Measurements from ENCODE around the gene B4GAT1. TPM values are rescaled to one million over a fixed set of nuclear protein-coding genes. Genes with fewer than 3 reads are reported as not detected.

Gene B4GAT1
- total RNA-seq, 2 experiments from 2014 or later, result 5.4 to 5.8 TPM

DNA sequence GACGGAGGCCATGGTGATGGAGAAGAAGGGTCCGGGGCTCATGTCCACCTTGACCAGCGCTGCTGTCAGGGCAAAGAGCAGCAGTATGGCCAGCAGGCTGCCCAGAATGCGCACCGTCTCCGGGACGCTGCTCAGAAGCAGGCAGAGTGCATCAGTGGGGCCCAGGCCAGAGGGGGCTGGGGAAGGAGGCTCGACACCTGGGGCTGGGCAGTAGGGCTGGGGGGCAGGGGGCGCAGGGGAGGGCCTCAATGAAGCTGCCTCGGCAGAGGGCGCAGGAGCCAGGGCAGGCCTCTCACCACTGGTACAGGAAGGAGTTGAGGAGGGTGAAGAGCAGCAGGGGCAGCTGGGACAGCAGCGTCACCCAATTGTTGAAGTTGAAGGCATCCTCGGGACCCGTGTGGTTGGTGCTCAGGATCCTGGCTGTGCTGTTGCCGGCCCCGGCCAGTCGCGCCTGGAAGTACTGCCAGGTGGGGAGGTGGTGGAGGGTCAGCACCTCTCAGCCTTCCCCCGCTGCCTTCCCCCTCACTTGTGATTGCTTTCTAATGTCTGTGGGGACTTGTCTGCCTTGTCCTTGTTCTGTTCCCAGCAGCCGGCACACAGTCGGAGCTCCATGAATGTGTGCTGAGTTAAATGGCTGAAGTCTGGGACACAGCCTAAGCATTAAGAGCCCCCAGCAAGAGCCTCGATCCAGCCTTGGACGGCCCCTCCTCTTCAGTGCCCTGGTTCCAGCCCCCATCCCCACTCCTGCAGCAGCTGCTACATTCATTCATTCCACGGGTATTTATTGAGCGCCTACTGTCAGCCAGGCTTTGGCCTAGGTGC is 21.9 kb upstream of the B4GAT1 start:
- intact Hi-C loops (cut with micrococcal nuclease), result no loop called here
- CTCF ChIA-PET, result interaction anchor here (0.6 to 3.5 kb wide), 4 partner anchors 17 to 27 kb away, joined by 3 to 20 read pairs (median 6); no protein-coding TSS in a partner anchor
- no peaks in the 10 kb centered on the region for H3K9me3 Mint-ChIP-seq
- H3K27me3 Mint-ChIP-seq (ENCODE audit: low read depth), result no peaks in the 10 kb centered on the region
- peaks cover 15% of the 10 kb centered on the region for H3K4me1 Mint-ChIP-seq (ENCODE audit: low read depth)
- no peak for DNase-seq
- peak overlapping the region; percentile 83 for H3K4me3 Mint-ChIP-seq
- H3K36me3 Mint-ChIP-seq (ENCODE audit: low read depth), result peaks cover 13% of the 10 kb centered on the region
- no peak overlapping the region for H3K27ac Mint-ChIP-seq

DNA sequence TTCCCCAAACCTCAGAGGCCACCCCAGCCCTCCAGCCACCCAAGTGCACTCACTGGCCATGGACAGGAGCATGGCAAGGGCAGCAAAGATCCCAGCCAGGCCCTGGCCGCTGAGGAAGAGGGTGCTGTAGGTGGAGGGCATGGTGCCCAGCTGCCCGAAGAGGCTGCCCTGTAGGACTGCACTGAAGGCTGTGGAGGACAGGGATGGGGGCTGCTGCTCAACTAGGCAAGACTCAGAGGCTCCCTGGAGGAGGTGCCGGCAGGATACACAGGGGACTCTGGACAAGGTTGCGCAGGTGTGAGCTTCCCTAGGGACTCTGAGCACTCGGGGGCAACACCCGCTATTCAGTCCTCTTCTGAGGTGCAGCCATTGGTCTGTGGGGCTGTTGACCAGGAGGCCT is 21.1 kb upstream of the B4GAT1 start:
- H3K36me3 Mint-ChIP-seq (ENCODE audit: low read depth), result peaks cover 13% of the 10 kb centered on the region
- intact Hi-C loops (cut with micrococcal nuclease), result no loop called here
- H3K9me3 Mint-ChIP-seq, result no peaks in the 10 kb centered on the region
- no peaks in the 10 kb centered on the region for H3K27me3 Mint-ChIP-seq (ENCODE audit: low read depth)
- no peak overlapping the region for H3K4me3 Mint-ChIP-seq
- H3K4me1 Mint-ChIP-seq (ENCODE audit: low read depth), result peaks cover 15% of the 10 kb centered on the region
- DNase-seq, result no peak
- no peak overlapping the region for H3K27ac Mint-ChIP-seq
- CTCF ChIA-PET, result interaction anchor here (1.2 kb wide), 1 partner anchor 21 kb away, joined by 3 read pairs; no protein-coding TSS in a partner anchor

DNA sequence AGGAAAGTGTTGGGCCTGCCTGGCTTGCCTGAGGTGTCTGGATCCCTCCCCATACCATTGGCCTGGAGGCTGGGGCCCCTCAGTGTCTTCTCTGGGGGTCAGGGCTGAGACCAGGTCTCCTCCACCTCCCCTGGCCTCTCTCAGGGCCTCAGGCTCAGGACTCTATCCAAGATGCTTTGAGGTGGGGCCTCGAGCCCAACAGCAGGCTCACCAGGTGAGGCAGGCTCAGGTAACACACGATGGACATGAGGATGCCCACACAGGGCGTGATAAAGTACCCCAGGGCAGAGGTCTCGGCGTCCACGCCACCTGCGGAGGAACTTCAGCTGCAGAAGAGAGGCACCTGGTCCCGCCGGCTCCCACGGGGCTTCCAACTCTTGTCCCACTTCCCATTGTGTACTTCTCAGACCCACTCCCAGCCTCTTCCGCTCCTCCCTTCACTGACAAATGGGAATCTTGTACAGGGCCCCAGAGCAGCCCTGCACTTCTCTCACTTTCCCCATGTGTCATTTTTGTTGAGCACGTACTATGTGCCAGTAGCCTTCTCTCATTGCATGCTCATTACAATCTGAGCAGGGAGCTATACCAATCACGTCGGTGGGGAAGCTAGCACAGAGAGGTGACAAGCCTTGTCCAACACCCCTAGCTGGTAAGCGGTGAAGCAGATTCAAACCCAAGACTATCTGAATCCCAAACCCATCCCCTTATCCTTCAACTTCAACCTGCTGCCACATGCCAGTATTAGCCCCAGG is 20.3 kb upstream of the B4GAT1 start:
- no peaks in the 10 kb centered on the region for H3K27me3 Mint-ChIP-seq (ENCODE audit: low read depth)
- H3K36me3 Mint-ChIP-seq (ENCODE audit: low read depth), result peaks cover 13% of the 10 kb centered on the region
- no peak overlapping the region for H3K4me3 Mint-ChIP-seq
- intact Hi-C loops (cut with micrococcal nuclease), result no loop called here
- CTCF ChIA-PET, result interaction anchor here (1.3 kb wide), 1 partner anchor 56 kb away, joined by 3 read pairs; no protein-coding TSS in a partner anchor
- DNase-seq, result no peak
- H3K4me1 Mint-ChIP-seq (ENCODE audit: low read depth), result peaks cover 14% of the 10 kb centered on the region
- H3K9me3 Mint-ChIP-seq, result no peaks in the 10 kb centered on the region
- H3K27ac Mint-ChIP-seq, result no peak overlapping the region

DNA sequence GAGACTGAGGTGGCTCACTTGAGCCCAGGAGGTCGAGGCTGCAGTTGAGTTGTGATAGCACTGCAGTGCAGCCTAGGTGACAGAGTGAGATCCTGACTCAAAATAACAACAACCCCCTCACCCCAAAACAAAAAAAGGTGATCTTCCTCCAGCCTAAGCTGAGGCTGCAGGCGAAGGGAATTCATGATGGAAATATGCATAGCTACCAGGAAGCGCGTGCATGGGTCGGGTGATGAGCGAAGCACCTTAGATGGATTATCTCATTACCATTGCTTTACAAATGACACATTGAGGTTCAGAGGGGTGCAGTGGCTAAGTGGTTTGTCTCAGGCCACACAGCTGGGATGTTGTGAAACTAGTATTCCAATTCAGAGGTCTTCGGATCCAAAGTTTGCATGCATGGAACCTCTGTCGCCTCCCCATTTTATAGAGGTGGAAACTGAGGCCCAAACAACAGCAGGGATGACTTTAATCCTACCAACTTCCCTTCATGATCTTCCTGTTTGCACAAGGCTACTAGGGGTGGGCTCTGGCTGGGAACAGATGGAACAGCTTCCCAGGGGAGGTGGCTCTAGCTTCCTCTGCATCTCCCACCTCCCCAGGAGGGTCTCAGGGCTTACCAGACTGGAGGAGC is 19.5 kb upstream of the B4GAT1 start:
- peaks cover 13% of the 10 kb centered on the region for H3K36me3 Mint-ChIP-seq (ENCODE audit: low read depth)
- no peak overlapping the region for H3K27ac Mint-ChIP-seq
- peaks cover 11% of the 10 kb centered on the region for H3K4me1 Mint-ChIP-seq (ENCODE audit: low read depth)
- H3K4me3 Mint-ChIP-seq, result no peak overlapping the region
- H3K27me3 Mint-ChIP-seq (ENCODE audit: low read depth), result no peaks in the 10 kb centered on the region
- intact Hi-C loops (cut with micrococcal nuclease), result no loop called here
- CTCF ChIA-PET, result interaction anchor here (0.8 to 2.2 kb wide), 3 partner anchors 11 to 55 kb away, joined by 3 to 7 read pairs (median 3); no protein-coding TSS in a partner anchor
- H3K9me3 Mint-ChIP-seq, result no peaks in the 10 kb centered on the region
- no peak for DNase-seq

DNA sequence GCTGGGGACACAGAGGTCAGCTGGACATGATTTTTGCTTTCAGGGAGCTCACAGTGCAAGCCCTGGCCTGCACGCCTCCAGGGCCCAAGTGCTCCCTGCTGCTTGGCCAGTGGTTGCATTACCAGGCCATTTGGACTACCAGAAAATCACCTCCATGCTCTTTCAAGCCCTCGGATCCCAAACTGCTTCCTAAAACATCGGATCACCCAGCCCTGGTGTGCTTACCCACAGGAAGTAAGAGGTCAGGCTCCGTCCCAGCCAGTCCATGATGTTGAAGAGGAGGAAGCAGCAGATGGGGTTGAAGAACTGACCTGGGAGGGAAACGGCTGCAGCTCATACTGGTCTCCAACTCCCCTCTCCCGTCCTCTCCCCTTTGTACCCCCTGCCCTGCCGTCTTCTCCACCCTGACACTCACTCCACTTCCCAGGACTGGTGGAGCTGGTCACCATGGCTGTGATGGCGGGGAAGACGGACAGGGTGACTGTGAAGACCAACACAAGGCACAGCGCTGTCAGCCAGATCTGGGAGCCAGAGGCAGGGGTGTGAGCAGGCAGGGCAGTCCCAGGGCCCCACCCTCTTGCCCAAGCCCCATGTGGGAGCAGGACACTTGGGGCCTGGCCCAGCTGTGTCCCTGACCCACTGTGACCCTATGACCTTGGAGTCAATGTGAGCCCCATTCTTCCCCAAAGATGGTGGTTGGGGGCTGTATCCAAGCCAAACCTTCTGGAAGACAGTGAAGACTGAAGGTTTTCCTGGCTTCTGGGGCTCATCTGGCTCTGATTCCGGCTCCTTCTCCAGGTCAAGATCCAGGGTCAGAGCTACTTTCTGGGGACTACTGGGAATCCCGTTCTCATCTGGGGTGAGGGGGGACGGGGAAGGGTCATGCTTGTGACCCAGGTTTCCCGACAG is 18.5 kb upstream of the B4GAT1 start:
- H3K27me3 Mint-ChIP-seq (ENCODE audit: low read depth), result no peaks in the 10 kb centered on the region
- peaks cover 13% of the 10 kb centered on the region for H3K36me3 Mint-ChIP-seq (ENCODE audit: low read depth)
- CTCF ChIA-PET, result interaction anchor here (2.2 to 3.1 kb wide), 2 partner anchors 20 to 23 kb away, joined by 7 to 15 read pairs; no protein-coding TSS in a partner anchor
- intact Hi-C loops (cut with micrococcal nuclease), result no loop called here
- H3K4me3 Mint-ChIP-seq, result no peak overlapping the region
- H3K27ac Mint-ChIP-seq, result no peak overlapping the region
- DNase-seq, result no peak
- no peaks in the 10 kb centered on the region for H3K9me3 Mint-ChIP-seq
- peaks cover 11% of the 10 kb centered on the region for H3K4me1 Mint-ChIP-seq (ENCODE audit: low read depth)

DNA sequence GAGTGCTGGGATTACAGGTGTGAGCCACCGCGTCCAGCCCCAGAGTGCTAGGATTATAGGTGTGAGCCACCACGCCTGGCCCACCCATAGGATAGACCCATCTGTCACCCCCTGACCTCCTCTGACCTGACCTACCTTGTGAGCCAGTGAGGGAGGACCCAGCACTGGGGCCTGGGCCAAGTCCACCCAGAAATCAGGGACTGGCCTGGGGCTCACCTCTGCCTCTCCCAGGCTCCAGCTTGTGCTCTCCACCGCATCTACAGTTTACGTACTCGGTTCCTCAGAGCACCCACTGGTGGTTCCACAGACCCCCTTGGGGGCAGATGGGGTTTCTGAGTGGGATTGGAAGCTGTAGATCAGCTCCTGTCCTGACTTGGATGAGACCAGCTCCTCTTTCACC is 17.7 kb upstream of the B4GAT1 start:
- intact Hi-C loops (cut with micrococcal nuclease), result no loop called here
- DNase-seq, result no peak
- Mint-ChIP-seq H3K9me3 (no peaks in the 10 kb centered on the region), H3K4me3 (no peak overlapping the region), H3K27ac (no peak overlapping the region), H3K27me3 (ENCODE audit: low read depth) (no peaks in the 10 kb centered on the region), H3K36me3 (ENCODE audit: low read depth) (peaks cover 11% of the 10 kb centered on the region), H3K4me1 (ENCODE audit: low read depth) (peaks cover 6% of the 10 kb centered on the region)
- CTCF ChIA-PET, result interaction anchor here (2.2 to 3.1 kb wide), 2 partner anchors 21 to 24 kb away, joined by 7 to 15 read pairs; no protein-coding TSS in a partner anchor

DNA sequence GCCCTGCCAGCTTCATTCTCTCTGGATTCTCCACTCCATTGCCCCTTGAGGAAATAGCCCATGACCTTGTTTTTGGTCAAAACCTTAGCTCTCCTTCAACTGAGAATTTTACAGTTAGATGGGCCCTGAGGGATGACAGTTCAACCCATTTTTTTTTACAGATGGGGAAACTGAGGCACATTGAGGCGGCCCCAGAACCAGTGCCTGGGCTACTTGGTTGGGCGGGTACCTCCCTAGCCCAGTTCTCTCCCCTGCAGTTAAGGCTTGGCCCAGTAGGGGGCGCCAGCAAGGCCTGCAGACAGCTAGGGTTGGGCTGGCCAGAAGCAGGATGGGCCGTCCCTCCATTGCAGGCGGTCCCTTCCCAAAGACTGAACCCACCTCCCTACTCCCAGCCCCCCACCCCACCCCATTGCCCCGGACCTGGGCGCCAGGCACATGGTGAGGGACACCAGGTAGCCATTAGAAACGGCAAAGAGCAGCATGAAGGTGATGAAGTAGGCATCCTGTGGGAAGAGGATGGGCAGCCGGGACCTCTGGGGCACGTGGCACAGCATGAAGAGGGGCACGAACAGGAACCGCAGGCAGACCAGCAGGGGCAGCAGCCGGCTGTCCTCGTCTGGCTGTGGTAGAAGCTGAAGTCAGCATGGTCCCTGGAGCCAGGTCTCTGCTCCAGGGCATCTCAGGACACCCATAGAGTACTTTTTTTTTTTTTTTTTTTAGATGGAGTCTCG is 16.5 kb upstream of the B4GAT1 start:
- intact Hi-C loops (cut with micrococcal nuclease), result loop anchor here (1.0 kb wide), 1 partner anchor 25 kb away; no protein-coding TSS in a partner anchor
- Mint-ChIP-seq H3K27ac (no peak overlapping the region), H3K4me3 (no peak overlapping the region), H3K4me1 (ENCODE audit: low read depth) (no peaks in the 10 kb centered on the region), H3K9me3 (no peaks in the 10 kb centered on the region), H3K36me3 (ENCODE audit: low read depth) (peaks cover 12% of the 10 kb centered on the region), H3K27me3 (ENCODE audit: low read depth) (no peaks in the 10 kb centered on the region)
- CTCF ChIA-PET, result interaction anchor here (0.5 to 3.1 kb wide), 21 partner anchors 10 to 1831 kb away, joined by 3 to 15 read pairs (median 4); partner anchors contain the start of genes B4GAT1 and RIN1
- DNase-seq, result peak; percentile 85

DNA sequence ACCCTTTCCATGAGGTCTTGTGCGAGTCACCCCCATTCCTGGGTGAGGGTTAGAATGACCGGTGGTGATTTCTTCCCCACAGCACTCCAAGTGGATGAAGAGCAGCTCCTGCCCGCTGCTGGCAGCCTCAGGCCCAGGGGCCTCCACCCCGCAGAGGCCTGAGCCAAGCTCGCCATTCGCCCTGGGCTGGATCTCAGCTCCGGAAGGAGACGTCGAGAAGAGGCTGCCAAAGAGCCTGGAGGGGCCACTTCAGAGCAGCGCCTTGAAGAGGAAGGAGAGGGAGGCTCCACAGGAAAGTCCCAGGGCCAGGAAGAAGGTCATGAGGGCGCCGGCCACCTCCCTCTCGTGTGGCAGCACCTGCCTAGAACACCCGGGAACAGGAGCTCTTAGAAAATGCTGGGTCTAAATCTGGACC is 15.8 kb upstream of the B4GAT1 start:
- H3K4me3 Mint-ChIP-seq, result no peak overlapping the region
- H3K4me1 Mint-ChIP-seq (ENCODE audit: low read depth), result no peaks in the 10 kb centered on the region
- CTCF ChIA-PET, result interaction anchor here (0.5 to 3.1 kb wide), 18 partner anchors 9 to 1832 kb away, joined by 3 to 15 read pairs (median 4); partner anchors contain the start of genes B4GAT1 and RIN1
- intact Hi-C loops (cut with micrococcal nuclease), result loop anchor here (1.0 kb wide), 1 partner anchor 26 kb away; no protein-coding TSS in a partner anchor
- H3K27me3 Mint-ChIP-seq (ENCODE audit: low read depth), result no peaks in the 10 kb centered on the region
- peaks cover 8% of the 10 kb centered on the region for H3K36me3 Mint-ChIP-seq (ENCODE audit: low read depth)
- H3K27ac Mint-ChIP-seq, result no peak overlapping the region
- no peaks in the 10 kb centered on the region for H3K9me3 Mint-ChIP-seq
- DNase-seq, result no peak

DNA sequence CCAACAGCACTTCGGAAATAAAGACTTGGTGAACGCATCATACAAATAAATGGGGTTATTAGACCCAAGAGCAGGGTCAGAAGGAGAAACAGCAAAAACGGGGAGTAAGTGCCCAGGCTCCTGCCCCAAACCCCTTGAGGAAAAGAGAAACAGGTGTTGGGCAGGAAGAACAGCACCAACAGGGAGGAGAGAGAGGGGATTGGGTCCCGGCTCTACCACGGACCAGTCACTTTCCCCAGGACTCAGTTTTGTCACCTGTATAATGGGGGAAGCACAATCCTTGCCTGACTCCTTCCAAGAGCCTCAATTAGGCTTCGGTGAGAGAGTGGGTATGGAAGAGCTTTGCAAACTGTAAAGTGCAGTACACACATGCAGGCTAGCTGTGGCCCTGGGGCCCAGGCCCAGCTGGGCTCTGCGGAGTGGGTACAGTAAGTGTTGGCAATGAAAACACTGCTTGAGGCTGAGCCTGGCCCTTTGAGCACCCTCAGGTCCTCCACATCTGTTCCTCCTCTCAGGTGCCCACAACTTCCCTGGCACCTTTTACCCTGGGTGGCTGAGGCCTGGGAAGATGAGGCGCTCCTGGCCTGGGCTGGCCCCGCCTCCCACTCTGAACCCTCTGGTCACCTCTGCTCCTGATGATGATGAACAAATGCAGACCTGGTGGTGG is 15.2 kb upstream of the B4GAT1 start:
- Mint-ChIP-seq H3K27me3 (ENCODE audit: low read depth) (no peaks in the 10 kb centered on the region), H3K27ac (no peak overlapping the region), H3K36me3 (ENCODE audit: low read depth) (peaks cover 7% of the 10 kb centered on the region), H3K4me3 (no peak overlapping the region), H3K4me1 (ENCODE audit: low read depth) (no peaks in the 10 kb centered on the region), H3K9me3 (no peaks in the 10 kb centered on the region)
- intact Hi-C loops (cut with micrococcal nuclease), result loop anchor here (1.0 kb wide), 1 partner anchor 27 kb away; no protein-coding TSS in a partner anchor
- DNase-seq, result no peak
- CTCF ChIA-PET, result interaction anchor here (0.8 to 1.7 kb wide), 7 partner anchors 8 to 60 kb away, joined by 3 to 13 read pairs (median 5); partner anchors contain the start of gene B4GAT1

DNA sequence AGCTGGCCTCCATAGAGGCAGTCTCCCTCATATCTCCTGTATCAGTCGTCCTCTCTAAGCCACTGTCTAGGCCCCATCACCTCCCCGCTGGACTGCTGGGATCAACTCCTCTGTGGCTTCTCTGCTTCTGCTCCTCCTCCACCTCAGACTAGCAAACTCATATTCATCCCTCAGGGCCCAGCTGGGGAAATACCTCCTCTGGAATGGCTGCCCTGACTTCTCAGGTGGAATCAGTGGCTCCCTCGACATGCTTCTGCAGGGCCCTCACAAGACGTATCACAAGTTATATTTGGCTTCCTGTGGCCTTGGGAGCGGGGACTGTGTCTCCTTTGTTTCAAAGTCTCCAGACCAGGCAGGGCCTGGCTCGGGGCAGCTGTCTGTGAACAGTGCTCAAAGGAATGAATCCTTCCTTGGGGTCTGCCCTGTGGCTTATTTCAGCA is 14.1 kb upstream of the B4GAT1 start:
- no peak for DNase-seq
- H3K36me3 Mint-ChIP-seq (ENCODE audit: low read depth), result peaks cover 6% of the 10 kb centered on the region
- no peaks in the 10 kb centered on the region for H3K4me1 Mint-ChIP-seq (ENCODE audit: low read depth)
- peak overlapping the region; percentile 24 for H3K27ac Mint-ChIP-seq
- intact Hi-C loops (cut with micrococcal nuclease), result no loop called here
- no peaks in the 10 kb centered on the region for H3K9me3 Mint-ChIP-seq
- no peaks in the 10 kb centered on the region for H3K27me3 Mint-ChIP-seq (ENCODE audit: low read depth)
- CTCF ChIA-PET, result interaction anchor here (1.0 to 1.5 kb wide), 4 partner anchors 11 to 50 kb away, joined by 3 to 6 read pairs (median 4); no protein-coding TSS in a partner anchor
- no peak overlapping the region for H3K4me3 Mint-ChIP-seq
